ENCODE measurements around the gene CFAP46. TPM values are rescaled to one million over a fixed set of nuclear protein-coding genes. Genes with fewer than 3 reads are reported as not detected.

Gene CFAP46
- total and polyA plus RNA-seq, 2 donors (not counting 1 experiment from before 2014, with no cell fraction given), result 0.07 TPM; not detected in 1

GRCh38 chr10:132945125-132945893, 2.9 kb upstream of the CFAP46 start:
- no peak overlapping the region for H3K4me3 ChIP-seq (ENCODE audit: control extremely low read depth in 1 of 5, extremely low read depth in 1 of 5, insufficient read depth in 1 of 5, low read depth in 2 of 5, low read length in 4 of 5)
- H3K27me3 ChIP-seq (replicated peaks in 1 of 4; ENCODE audit: control extremely low read depth in 1 of 4, control insufficient read depth in 3 of 4, insufficient read depth in 4 of 4, low read length in 3 of 4), result peaks cover 0 to 38% (median 12%) of the 10 kb centered on the region in 4 experiments
- Mint-ChIP-seq H3K9me3 (ENCODE audit: insufficient read depth) (no peaks in the 10 kb centered on the region), H3K4me1 (peaks cover 23% of the 10 kb centered on the region), H3K4me3 (no peak overlapping the region), H3K27me3 (peaks cover 51% of the 10 kb centered on the region), H3K27ac (no peak overlapping the region)
- TF ChIP-seq EZH2 (IDR thresholded peaks at IDR 0.05; ENCODE audit: borderline replicate concordance, insufficient read depth, low read depth, low read length, poor library complexity, severe bottlenecking) (no peak), CTCF (IDR thresholded peaks at IDR 0.05) (no peak)
- ChIA-PET CTCF (no interaction called here), POLR2A (no interaction called here)
- H3K36me3 ChIP-seq (replicated peaks in 1 of 2; ENCODE audit: control extremely low read depth in 1 of 2, control insufficient read depth in 1 of 2, extremely low read depth in 1 of 2, insufficient read depth in 2 of 2, low read length in 1 of 2), result no peaks in the 10 kb centered on the region
- no peaks in the 10 kb centered on the region for H3K79me2 ChIP-seq (ENCODE audit: control insufficient read depth, insufficient read depth, low read length)
- ATAC-seq (ENCODE audit: low read depth) (no peak), DNase-seq (no peak)
- H3K27ac ChIP-seq (ENCODE audit: low read length in 2 of 2), result no peak overlapping the region
- intact Hi-C loops (cut with micrococcal nuclease), result no loop called here
- WGBS (ENCODE audit: insufficient coverage), result 82% methylated on average over 22 of the region's 25 CpGs
- no peak overlapping the region for H2AFZ ChIP-seq (ENCODE audit: insufficient read depth, low read depth, low read length, poor library complexity, severe bottlenecking)
- peaks cover 0 to 4% (median 0%) of the 10 kb centered on the region in 3 donors for H3K9me3 ChIP-seq (ENCODE audit: control extremely low read depth in 1 of 3, control insufficient read depth in 2 of 3, insufficient read depth in 1 of 3, low read length in 2 of 3)
- H4K20me1 ChIP-seq (ENCODE audit: control insufficient read depth, insufficient read depth, low read length, poor library complexity, severe bottlenecking), result no peaks in the 10 kb centered on the region
- H3K9ac ChIP-seq (ENCODE audit: low read length), result no peak overlapping the region
- no peak overlapping the region for H3K4me2 ChIP-seq (replicated peaks; ENCODE audit: low read depth, low read length, poor library complexity, severe bottlenecking)
- H3K4me1 ChIP-seq (ENCODE audit: control insufficient read depth in 2 of 2, insufficient read depth in 2 of 2, low read length in 2 of 2), result peaks cover 19 to 25% of the 10 kb centered on the region in 2 donors

- TF ChIP-seq CTCF (IDR thresholded peaks at IDR 0.05), result no peak
- TF ChIP-seq EZH2 (IDR thresholded peaks at IDR 0.05; ENCODE audit: borderline replicate concordance, insufficient read depth, low read depth, low read length, poor library complexity, severe bottlenecking), result no peak
- no peaks in the 10 kb centered on the region for H3K9me3 Mint-ChIP-seq (ENCODE audit: insufficient read depth)
- H3K4me3 Mint-ChIP-seq, result peak overlapping the region; percentile 23
- Histone ChIP-seq H3K4me2 (replicated peaks; ENCODE audit: low read depth, low read length, poor library complexity, severe bottlenecking) (no peak overlapping the region), H3K9me3 (ENCODE audit: control extremely low read depth in 1 of 3, control insufficient read depth in 2 of 3, insufficient read depth in 1 of 3, low read length in 2 of 3) (peaks cover 0 to 4% (median 0%) of the 10 kb centered on the region in 3 donors), H2AFZ (ENCODE audit: insufficient read depth, low read depth, low read length, poor library complexity, severe bottlenecking) (no peak overlapping the region), H3K4me3 (ENCODE audit: control extremely low read depth in 1 of 5, extremely low read depth in 1 of 5, insufficient read depth in 1 of 5, low read depth in 2 of 5, low read length in 4 of 5) (no peak overlapping the region), H3K4me1 (ENCODE audit: control insufficient read depth in 2 of 2, insufficient read depth in 2 of 2, low read length in 2 of 2) (peaks cover 19 to 25% of the 10 kb centered on the region in 2 donors), H3K36me3 (replicated peaks in 1 of 2; ENCODE audit: control extremely low read depth in 1 of 2, control insufficient read depth in 1 of 2, extremely low read depth in 1 of 2, insufficient read depth in 2 of 2, low read length in 1 of 2) (no peaks in the 10 kb centered on the region), H3K27ac (ENCODE audit: low read length in 2 of 2) (no peak overlapping the region), H3K27me3 (replicated peaks in 1 of 4; ENCODE audit: control extremely low read depth in 1 of 4, control insufficient read depth in 3 of 4, insufficient read depth in 4 of 4, low read length in 3 of 4) (peaks cover 0 to 43% (median 14%) of the 10 kb centered on the region in 4 experiments), H4K20me1 (ENCODE audit: control insufficient read depth, insufficient read depth, low read length, poor library complexity, severe bottlenecking) (no peaks in the 10 kb centered on the region), H3K79me2 (ENCODE audit: control insufficient read depth, insufficient read depth, low read length) (no peaks in the 10 kb centered on the region), H3K9ac (ENCODE audit: low read length) (no peak overlapping the region)
- intact Hi-C loops (cut with micrococcal nuclease), result no loop called here
- ChIA-PET POLR2A (no interaction called here), CTCF (no interaction called here)
- H3K27me3 Mint-ChIP-seq, result peaks cover 52% of the 10 kb centered on the region
- H3K27ac Mint-ChIP-seq, result no peak overlapping the region
- 96% methylated on average over 17 of the region's 18 CpGs for WGBS (ENCODE audit: insufficient coverage)
- ATAC-seq (ENCODE audit: low read depth), result no peak
- H3K4me1 Mint-ChIP-seq, result peaks cover 27% of the 10 kb centered on the region
- DNase-seq, result no peak
Observed at GRCh38 chr10:132944510-132944909, 2.1 kb upstream of the CFAP46 start.
